GM19324 (cell line): ENCODE data around the gene TBKBP1.

Source experiments
- ATAC-seq: cut with Tn5 transposase; IDR thresholded peaks from one replicate; pipeline ENCODE4 v1.9.1; 2021; ENCODE audit warnings: mild to moderate bottlenecking, moderate library complexity; ENCODE audit not compliant: unreplicated experiment, low FRiP score

Gene TBKBP1

DNA sequence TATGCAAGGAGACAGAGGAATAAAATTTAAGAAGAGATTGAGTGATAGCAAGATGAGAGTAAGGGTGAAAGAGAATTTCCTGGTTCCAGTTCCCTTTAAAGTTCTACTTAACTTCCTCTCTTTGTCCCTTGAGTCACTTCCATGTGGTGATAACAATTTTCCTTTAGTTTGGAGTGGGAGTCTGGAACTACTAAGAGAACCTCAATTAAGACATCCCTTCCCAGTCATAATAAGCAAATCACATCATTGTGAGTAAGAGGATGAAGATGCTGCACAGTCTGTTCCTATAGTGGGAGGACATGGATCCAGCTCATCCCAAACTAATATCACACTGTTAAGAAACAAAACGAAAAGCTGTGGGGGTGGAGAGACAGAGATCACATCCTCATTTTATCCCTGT is 63.4 kb downstream of the TBKBP1 start:
- no peak for ATAC-seq

DNA sequence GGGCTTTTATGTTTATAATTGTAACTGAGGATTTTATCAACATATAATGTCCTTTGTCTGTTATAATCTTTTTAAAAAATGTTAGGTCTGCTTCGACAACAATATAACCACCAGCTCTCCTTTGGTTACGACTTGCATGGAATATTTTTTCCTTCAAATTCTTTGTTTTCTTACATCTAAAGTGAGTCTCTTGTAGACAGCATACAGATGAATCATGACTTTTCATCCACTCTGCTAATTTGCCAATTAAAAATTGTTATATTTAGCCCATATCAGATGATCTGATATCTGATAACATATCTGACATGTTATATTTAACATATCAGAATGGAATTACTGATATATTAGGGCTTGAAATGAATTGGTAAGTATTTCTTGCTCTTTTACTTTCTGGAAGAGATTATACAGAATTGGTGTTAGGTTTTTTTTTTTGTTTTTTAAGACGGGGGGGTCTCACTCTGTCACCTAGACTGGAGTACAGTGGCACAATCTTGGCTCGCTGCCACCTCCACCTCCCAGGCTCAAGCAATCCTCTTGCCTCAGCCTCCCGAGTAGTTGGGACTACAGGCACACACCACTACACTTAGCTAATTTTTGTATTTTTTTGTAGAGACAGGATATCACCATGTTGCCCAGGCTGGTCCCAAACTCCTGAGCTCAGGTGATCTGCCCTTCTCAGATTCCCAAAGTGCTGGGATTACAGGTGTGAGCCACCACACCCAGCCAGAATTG is 66.6 kb downstream of the TBKBP1 start:
- no peak for ATAC-seq
